Colon (tissue), 2 donors: ENCODE measurements around the gene SORBS2.
A peak's percentile ranks its signal among the peaks of the same experiment; 100 is the strongest.

Source experiments
- FAIRE-seq: peaks from 2 replicates; lab custom pipeline; 2012; peaks lifted over from hg19 to GRCh38; lab: Jason Lieb, UNC
- donor health status: control.
- donor health status: control.

Gene SORBS2

GRCh38 chr4:185640811-185641675, 171.0 kb downstream of the SORBS2 start:
- FAIRE-seq = peak; percentile 36

- no peak for FAIRE-seq
Measured at GRCh38 chr4:185638548-185639301, 173.3 kb downstream of the SORBS2 start.

GRCh38 chr4:185638093-185638492, 173.9 kb downstream of the SORBS2 start:
- no peak for FAIRE-seq

DNA sequence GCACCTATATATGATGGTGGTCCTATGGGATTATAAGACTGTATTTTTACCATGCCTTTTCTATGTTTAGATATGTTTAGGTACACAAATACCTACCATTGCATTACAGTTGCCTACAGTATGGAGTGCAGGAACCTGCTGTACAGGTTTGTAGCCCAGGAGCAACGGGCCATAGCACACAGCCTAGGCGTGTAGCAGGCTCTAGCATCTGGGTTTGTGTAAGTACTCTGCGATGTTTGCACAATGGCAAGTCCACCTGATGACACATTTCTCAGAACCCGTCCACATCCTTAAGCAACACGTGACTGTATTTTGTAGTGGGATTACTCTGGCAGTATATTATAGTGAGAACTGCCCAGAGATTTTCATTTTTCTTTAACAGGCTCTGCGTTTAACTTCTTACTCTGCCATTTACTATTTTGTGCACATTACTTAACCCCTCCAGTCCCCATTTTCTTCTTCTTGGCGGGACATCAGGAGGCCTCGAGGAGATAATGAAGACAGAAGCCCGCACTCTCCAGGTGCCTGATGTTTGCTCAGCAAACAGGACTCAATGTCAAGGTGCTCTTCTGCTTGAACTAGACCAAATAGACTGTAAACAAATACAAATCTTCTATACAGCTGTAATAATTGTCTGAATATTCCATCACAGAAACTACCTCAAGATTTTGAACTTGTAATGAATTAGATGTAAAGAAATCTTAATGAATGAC, 174.7 kb downstream of the SORBS2 start:
- no peak for FAIRE-seq

- no peak for FAIRE-seq
Measured at GRCh38 chr4:185634066-185634652, 177.8 kb downstream of the SORBS2 start.

- FAIRE-seq = no peak
Measured at GRCh38 chr4:185626798-185627197, 185.2 kb downstream of the SORBS2 start.

DNA sequence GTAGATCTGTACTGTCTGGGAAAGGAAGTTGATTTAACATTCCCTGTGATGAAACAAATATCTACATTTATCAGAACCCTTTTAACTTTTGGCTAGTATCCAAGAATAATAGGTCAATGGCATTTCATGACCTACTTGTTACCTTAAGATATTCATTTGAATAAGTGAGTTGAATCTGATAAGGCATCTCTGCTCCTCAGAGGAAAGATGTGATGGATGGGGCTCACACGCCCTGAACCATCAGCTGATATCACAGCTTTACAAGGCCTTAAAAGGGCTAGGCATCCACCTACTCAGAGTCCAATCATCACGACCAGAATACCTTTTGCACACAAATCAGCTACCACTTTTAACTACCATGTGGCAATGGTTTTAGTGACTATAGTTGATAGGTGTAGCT, 186.5 kb downstream of the SORBS2 start:
- FAIRE-seq = no peak

GRCh38 chr4:185624259-185624589, 187.8 kb downstream of the SORBS2 start:
- FAIRE-seq = no peak

DNA sequence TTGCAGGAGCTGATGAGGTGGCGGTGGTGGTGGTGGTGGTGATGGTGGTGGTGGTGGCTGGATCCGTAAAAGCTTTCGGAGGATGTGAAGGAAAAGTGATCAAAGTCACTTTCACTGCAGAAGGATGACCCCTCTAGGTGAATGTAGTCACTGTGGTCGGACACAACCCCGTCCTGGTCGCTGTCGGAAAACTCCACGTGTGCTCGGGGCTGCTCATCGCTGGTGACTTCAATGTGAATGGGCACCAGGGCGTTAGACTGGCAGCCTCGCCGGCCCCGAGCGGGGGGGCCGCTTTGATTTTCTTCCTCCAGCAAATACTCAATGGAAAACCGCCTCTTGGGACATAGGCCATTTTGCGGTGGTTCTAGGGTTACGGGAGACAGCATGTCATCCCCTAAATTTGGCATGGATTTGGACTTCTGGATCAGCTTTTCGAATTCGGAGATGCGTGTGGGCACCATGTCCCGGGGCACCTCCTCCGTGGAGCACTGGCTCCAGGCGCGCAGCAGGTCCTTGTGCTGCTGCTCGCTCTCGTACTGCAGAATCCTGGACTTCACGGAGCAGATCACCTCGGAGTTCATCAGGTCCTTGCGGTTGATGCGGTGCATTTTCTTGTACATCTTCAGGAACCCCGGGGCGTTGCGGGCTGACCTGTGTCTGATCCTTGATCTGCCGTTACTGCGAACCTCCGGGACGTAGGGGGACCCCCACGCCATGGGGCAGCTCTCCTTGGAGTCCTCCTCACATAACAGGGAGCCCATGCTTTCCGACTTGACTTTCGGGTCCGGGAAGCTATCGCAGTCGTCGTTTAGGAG, 188.3 kb downstream of the SORBS2 start:
- no peak for FAIRE-seq

DNA sequence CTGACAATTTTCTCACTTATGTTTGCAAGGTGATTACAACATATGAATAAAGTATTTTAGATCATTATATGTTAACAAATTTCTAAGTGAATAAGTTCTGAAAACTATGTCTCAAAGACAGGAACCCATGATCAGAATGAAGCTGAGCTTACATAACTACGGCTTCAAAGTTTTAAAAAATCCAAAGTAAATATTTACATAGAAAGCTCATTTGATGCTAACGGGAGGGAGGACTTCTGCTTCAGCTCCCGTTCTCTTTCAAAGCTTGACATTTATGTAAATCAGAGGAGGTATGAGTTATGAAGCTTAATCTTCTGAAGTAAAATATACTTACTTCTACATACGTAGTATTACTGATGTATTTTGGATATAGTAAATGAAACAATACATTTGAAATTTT, 203.8 kb downstream of the SORBS2 start:
- no peak for FAIRE-seq

GRCh38 chr4:185602397-185602796, 209.6 kb downstream of the SORBS2 start:
- FAIRE-seq = no peak

DNA sequence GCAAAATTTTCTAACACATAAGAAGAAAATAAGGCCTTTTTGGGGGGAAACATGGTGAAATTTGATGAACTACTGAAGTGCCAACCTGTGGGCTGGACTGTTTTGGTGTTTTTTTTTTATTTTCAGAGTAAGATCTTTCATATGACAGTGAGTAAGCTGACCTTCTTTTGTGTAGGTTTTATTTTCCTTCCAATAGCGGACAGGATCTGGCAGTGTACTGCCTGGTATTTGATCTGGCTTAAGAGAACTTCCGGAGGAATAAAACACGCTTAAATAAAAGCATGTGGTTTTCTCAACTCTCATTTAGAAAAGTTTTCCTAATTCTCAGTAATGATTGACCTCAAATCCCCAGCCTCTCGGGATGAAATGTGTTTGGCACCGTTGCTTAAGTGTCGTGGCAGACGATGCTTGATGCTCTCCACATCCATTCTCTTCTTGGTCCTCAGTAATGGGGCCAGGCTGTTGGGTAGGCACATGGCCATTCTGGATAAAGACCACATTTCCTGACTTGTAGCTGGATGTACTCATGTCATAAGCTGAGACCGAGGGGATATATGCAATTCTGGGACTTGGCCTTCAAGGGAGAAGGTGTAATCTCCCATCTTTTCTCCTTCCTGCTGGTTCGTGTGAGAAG, 211.1 kb downstream of the SORBS2 start:
- FAIRE-seq = no peak

GRCh38 chr4:185599553-185600243, 212.3 kb downstream of the SORBS2 start:
- no peak for FAIRE-seq

- no peak for FAIRE-seq
Measured at GRCh38 chr4:185598846-185599552, 213.0 kb downstream of the SORBS2 start.

GRCh38 chr4:185597532-185598188, 214.3 kb downstream of the SORBS2 start:
- no peak for FAIRE-seq

DNA sequence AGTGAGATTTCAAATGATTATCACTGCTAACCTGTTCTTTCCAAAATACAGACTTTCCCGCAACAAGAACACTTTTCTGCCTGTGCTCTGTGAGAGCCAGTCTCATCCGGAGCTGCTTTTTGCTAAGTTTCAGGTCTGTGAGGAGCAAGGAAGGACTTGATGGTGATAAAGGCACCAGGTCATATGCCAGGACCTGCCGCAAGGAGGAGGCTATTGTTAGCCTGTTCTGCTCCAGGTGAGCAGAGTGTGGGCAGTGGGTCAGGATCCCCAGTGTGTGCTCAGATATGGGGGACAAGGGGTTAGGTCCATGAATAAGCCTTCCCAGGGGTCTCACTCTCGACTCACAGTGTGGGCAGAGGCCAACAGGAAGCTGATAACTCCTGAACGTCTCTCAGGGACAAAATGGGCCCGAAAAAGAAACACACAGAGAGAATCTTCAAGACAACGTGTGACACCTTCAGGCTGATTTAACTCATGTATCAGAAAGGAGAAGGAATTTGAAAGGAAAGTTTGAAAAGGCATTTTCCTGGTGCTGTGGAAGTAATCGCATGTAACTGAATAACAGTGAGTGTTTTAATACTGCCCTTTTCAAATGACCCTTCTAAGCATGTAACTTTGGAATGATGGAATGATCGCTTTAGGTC, 219.0 kb downstream of the SORBS2 start:
- FAIRE-seq = no peak

- FAIRE-seq = no peak
Measured at GRCh38 chr4:185592438-185592837, 219.6 kb downstream of the SORBS2 start.

DNA sequence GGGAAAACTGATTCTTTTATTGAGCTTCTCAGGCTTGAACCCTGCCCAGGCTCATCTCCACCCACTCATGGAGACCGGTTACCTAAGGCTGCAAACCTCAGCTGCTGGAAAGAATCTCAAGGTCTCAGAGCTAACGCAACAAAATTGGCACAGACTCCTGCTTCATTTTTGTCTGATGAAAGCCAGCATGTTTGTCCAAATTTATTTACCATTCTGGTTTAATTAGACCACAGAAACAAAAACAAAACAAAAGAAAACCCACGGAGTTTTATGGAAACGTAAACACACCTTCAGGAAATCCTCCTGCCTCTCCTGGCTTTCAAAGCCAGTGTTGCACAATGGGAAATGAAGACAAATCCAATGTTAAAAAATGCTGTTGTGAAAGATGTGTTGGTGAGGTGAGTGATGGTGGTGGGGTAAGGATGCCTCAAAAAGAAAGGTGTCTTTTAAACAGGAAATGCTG, 220.3 kb downstream of the SORBS2 start:
- no peak for FAIRE-seq

DNA sequence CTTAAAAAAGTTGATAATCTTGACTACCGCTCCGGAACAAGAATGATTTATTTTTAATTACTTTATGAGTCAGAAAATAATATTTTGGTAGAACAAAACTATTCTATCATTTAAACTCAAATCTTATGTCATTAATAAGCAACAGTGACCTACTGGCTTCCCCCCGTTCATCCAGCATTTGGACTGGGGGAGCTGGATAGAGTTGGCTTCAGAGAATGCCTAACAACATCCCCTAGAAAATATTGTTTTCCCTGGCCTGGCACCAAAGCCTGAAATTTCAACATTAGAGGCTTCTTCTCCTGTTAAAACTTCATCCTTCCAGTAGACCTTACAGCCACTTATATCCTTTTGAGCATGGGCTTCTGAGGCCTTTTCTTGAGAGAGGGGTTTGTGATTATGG, 221.0 kb downstream of the SORBS2 start:
- FAIRE-seq = no peak
